Measurements from ENCODE around the gene KRT6A. TPM values are rescaled to one million over a fixed set of nuclear protein-coding genes. Genes with fewer than 3 reads are reported as not detected.
"Not testable (repeated sequence)": the region's sequence is repeated elsewhere in the genome, so short reads cannot be mapped to it uniquely, and the experiment has no call there.

KRT6A gene
- total RNA-seq, 4 donors from 2014 or later = 1.7 to 2.3 TPM; not detected in 2

DNA sequence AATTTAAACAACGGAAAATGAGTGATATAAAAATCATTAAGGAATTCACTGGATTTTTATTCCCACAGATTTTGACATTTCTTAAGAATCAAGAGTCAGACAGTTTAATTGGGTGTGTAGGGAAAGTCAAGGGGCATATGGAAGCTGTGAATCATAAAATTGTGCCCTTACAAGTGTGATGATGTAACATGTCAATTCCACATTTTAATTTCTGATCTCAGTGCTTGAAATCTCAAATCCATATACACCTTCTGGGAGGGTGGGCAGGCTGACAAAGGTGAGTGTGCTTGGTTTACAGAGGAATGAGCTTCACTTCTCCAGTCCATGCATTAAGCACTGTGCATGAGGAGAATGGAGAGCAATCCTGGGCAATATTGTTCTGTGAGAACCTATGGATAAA lies 1.0 kb upstream of the KRT6A start:
- no peak overlapping the region for H3K4me3 ChIP-seq
- TF ChIP-seq POLR2A (IDR thresholded peaks at IDR 0.05) = no peak
- TF ChIP-seq, protein P1, sequence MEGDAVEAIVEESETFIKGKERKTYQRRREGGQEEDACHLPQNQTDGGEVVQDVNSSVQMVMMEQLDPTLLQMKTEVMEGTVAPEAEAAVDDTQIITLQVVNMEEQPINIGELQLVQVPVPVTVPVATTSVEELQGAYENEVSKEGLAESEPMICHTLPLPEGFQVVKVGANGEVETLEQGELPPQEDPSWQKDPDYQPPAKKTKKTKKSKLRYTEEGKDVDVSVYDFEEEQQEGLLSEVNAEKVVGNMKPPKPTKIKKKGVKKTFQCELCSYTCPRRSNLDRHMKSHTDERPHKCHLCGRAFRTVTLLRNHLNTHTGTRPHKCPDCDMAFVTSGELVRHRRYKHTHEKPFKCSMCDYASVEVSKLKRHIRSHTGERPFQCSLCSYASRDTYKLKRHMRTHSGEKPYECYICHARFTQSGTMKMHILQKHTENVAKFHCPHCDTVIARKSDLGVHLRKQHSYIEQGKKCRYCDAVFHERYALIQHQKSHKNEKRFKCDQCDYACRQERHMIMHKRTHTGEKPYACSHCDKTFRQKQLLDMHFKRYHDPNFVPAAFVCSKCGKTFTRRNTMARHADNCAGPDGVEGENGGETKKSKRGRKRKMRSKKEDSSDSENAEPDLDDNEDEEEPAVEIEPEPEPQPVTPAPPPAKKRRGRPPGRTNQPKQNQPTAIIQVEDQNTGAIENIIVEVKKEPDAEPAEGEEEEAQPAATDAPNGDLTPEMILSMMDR (IDR thresholded peaks at IDR 0.05) = no peak
- peaks cover 0 to 4% (median 0%) of the 10 kb centered on the region in 4 donors for H3K4me1 ChIP-seq
- no peaks in the 10 kb centered on the region for H3K27me3 ChIP-seq
- no peaks in the 10 kb centered on the region for H3K36me3 ChIP-seq
- no peak overlapping the region for H3K27ac ChIP-seq
- DNase-seq = no peak
- no peaks in the 10 kb centered on the region for H3K9me3 ChIP-seq

- H3K9me3 ChIP-seq, H3K4me3 ChIP-seq, H3K4me1 ChIP-seq, H3K27me3 ChIP-seq, H3K27ac ChIP-seq, DNase-seq, H3K36me3 ChIP-seq: not testable (repeated sequence)
Observed at GRCh38 chr12:52492405-52492804, 652 bp downstream of the KRT6A start.

DNA sequence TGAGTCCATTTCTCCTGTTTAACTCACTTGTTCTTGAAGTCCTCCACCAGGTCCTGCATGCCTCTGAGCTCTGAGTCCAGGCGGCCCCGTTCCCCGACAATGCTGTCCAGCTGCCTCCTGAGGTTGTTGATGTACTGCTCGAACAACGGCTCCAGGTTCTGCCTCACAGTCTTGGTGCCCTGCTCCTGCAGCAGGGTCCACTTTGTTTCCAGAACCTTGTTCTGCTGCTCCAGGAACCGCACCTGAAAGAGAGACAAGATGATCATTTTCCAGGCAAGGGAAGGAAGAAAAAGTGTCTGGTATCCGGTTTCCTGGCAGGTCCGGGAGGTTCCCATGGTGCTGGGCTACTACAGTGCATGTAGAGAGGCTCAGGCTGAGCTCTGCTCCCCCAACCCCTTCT lies 1.6 kb downstream of the KRT6A start:
- not testable (repeated sequence) for H3K36me3 ChIP-seq, H3K27ac ChIP-seq, DNase-seq, H3K27me3 ChIP-seq, H3K4me3 ChIP-seq, H3K4me1 ChIP-seq, H3K9me3 ChIP-seq

DNA sequence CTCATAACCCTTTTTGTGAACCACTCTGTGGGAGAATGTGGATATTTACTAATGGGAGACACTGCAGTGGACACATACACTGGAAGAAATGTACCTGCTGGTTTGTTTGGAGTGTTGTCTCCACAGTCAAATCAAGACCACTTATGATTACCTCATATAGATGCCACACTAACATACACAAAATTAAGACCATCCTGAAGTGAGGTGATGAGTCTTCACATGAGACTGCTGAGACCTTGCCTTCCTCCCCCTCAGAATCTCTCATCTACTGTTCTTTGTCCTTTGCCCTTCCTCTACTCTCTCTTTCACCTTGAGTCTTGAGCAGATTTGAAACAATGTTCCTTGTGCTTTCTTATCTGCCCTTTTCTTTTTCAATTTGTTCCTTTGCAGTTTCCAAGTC lies 4.3 kb downstream of the KRT6A start:
- H3K27ac ChIP-seq = no peak overlapping the region
- H3K9me3 ChIP-seq = no peaks in the 10 kb centered on the region
- no peak for TF ChIP-seq POLR2A (IDR thresholded peaks at IDR 0.05)
- TF ChIP-seq, protein P1 (IDR thresholded peaks at IDR 0.05) = no peak
- no peaks in the 10 kb centered on the region for H3K36me3 ChIP-seq
- no peak overlapping the region for H3K4me3 ChIP-seq
- no peaks in the 10 kb centered on the region for H3K27me3 ChIP-seq
- H3K4me1 ChIP-seq = no peaks in the 10 kb centered on the region
- DNase-seq = no peak

- H3K4me1 ChIP-seq, H3K27me3 ChIP-seq, H3K9me3 ChIP-seq, H3K36me3 ChIP-seq, H3K27ac ChIP-seq, H3K4me3 ChIP-seq, DNase-seq: not testable (repeated sequence)
Observed at GRCh38 chr12:52487744-52488443, 5.2 kb downstream of the KRT6A start.

GRCh38 chr12:52487211-52487610 lies 5.8 kb downstream of the KRT6A start:
- Histone ChIP-seq H3K4me3 (no peak overlapping the region), H3K27me3 (no peaks in the 10 kb centered on the region), H3K9me3 (no peaks in the 10 kb centered on the region), H3K27ac (no peak overlapping the region), H3K4me1 (no peaks in the 10 kb centered on the region), H3K36me3 (no peaks in the 10 kb centered on the region)
- TF ChIP-seq, protein P1 (IDR thresholded peaks at IDR 0.05) = no peak
- TF ChIP-seq POLR2A (IDR thresholded peaks at IDR 0.05) = no peak
- DNase-seq = no peak

DNA sequence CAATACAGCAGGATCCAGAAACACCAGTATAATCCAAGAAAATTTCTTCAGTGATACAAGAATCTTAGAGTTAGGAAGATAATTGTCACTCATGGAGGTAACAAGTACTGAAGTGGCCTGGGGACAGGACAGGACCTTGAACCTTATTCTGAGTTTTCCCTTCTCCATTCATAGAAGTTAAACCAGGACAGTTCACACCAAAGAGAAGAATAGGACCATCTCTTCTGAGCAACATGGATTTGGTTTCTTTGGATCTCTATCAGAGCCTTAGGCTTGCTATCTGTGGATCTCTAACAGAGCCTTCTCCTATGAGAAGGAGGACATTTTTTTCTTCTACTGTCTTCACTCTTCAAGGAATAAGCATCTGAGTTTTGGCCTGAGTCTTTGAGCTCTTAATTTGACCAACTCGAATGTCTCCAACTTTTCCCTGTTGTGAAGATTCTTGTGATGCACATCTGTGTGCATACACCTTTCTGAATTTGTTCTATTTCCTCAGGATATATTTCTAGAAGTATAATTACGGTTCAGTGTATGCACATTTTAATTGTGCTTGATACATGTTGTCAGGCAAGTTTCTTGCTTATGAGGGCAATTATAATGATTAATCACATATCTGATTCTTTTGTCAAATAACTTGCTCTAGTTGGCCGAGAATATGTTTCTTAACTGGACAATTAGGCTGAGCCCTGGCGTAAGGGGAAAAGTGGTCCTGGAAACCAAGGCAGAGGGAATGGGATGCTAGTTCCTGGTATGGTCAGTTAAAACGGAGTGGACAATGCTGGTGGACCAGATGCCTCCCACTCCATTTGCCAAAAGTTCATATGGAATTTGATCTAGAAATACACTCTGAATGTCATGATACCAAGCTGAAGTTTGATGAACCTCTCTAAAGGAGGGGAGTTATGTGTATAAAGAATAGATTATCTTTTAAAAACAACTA lies 6.6 kb downstream of the KRT6A start:
- Histone ChIP-seq H3K27me3 (no peaks in the 10 kb centered on the region), H3K4me1 (no peaks in the 10 kb centered on the region), H3K36me3 (no peaks in the 10 kb centered on the region), H3K27ac (no peak overlapping the region), H3K4me3 (no peak overlapping the region), H3K9me3 (no peaks in the 10 kb centered on the region)
- DNase-seq = no peak
- TF ChIP-seq, protein P1 (IDR thresholded peaks at IDR 0.05) = no peak
- TF ChIP-seq POLR2A (IDR thresholded peaks at IDR 0.05) = no peak

Measured in Peyer's patch (tissue), 4 donors.